ENCODE data around the gene NEMP2. TPM values are rescaled to one million over a fixed set of nuclear protein-coding genes. Genes with fewer than 3 reads are reported as not detected.

NEMP2 gene
- total RNA-seq, 1 donor from 2014 or later = 2.1 TPM

DNA sequence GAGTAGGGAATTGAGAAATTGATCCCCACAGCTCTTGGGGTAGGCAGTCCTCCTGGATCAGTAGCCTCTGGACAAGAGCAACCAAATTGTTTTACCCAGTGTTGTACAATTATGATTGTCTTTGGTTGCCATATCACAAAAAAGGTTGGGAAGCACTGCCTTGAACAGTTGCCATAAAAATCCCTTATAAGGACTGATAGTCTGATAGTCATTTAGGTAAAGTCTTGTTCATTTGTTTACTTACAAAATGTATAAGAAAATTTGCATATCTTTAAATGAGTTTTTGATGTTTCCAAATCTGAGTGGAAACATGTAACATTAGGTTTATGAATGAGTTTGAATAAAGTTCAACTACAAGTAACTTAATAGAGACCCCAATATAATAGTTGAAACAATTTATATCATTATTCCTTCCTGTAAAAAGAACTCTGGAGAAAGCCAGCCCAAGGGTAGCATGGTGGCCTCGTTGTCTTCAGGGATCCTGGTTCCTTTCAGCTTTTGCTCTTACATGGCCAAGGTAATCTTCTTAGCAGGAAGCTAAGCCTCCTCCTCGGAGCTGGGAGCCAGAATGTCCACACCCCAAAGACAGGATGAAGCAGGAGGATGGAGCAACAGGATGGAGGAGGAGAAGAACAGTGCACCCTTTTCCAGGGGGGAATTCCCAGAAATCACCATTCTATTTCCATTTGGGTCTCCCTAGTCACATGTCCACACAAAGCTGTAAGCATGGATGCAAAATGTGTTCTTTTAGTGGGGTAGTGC lies 35.7 kb upstream of the NEMP2 start:
- Mint-ChIP-seq H3K9me3 (ENCODE audit: unreplicated experiment) (no peaks in the 10 kb centered on the region), H3K4me3 (ENCODE audit: unreplicated experiment) (no peak overlapping the region), H3K4me1 (ENCODE audit: low read depth, unreplicated experiment) (no peaks in the 10 kb centered on the region), H3K27ac (ENCODE audit: unreplicated experiment) (no peak overlapping the region), H3K27me3 (ENCODE audit: unreplicated experiment) (no peaks in the 10 kb centered on the region), H3K36me3 (ENCODE audit: unreplicated experiment) (peaks cover 5% of the 10 kb centered on the region)
- TF ChIP-seq, protein P1, sequence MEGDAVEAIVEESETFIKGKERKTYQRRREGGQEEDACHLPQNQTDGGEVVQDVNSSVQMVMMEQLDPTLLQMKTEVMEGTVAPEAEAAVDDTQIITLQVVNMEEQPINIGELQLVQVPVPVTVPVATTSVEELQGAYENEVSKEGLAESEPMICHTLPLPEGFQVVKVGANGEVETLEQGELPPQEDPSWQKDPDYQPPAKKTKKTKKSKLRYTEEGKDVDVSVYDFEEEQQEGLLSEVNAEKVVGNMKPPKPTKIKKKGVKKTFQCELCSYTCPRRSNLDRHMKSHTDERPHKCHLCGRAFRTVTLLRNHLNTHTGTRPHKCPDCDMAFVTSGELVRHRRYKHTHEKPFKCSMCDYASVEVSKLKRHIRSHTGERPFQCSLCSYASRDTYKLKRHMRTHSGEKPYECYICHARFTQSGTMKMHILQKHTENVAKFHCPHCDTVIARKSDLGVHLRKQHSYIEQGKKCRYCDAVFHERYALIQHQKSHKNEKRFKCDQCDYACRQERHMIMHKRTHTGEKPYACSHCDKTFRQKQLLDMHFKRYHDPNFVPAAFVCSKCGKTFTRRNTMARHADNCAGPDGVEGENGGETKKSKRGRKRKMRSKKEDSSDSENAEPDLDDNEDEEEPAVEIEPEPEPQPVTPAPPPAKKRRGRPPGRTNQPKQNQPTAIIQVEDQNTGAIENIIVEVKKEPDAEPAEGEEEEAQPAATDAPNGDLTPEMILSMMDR (IDR thresholded peaks at IDR 0.05; ENCODE audit: partially characterized antibody, unreplicated experiment) = no peak
- no peak for DNase-seq

- Mint-ChIP-seq H3K4me1 (ENCODE audit: low read depth, unreplicated experiment) (no peaks in the 10 kb centered on the region), H3K27me3 (ENCODE audit: unreplicated experiment) (no peaks in the 10 kb centered on the region), H3K27ac (ENCODE audit: unreplicated experiment) (no peak overlapping the region)
Observed at GRCh38 chr2:190564838-190565237, 30.3 kb upstream of the NEMP2 start.

GRCh38 chr2:190563646-190564045 lies 29.1 kb upstream of the NEMP2 start:
- Mint-ChIP-seq H3K4me1 (ENCODE audit: low read depth, unreplicated experiment) (no peaks in the 10 kb centered on the region), H3K9me3 (ENCODE audit: unreplicated experiment) (no peaks in the 10 kb centered on the region), H3K27ac (ENCODE audit: unreplicated experiment) (no peak overlapping the region), H3K27me3 (ENCODE audit: unreplicated experiment) (no peaks in the 10 kb centered on the region), H3K4me3 (ENCODE audit: unreplicated experiment) (no peak overlapping the region), H3K36me3 (ENCODE audit: unreplicated experiment) (peaks cover 5% of the 10 kb centered on the region)
- TF ChIP-seq, protein P1 (IDR thresholded peaks at IDR 0.05; ENCODE audit: partially characterized antibody, unreplicated experiment) = no peak
- no peak for DNase-seq

More at GRCh38 chr2:190564838-190565237, 30.3 kb upstream of the NEMP2 start:
- no peak overlapping the region for H3K4me3 Mint-ChIP-seq (ENCODE audit: unreplicated experiment)
- H3K9me3 Mint-ChIP-seq (ENCODE audit: unreplicated experiment) = no peaks in the 10 kb centered on the region
- TF ChIP-seq, protein P1 (IDR thresholded peaks at IDR 0.05; ENCODE audit: partially characterized antibody, unreplicated experiment) = no peak
- DNase-seq = no peak
- H3K36me3 Mint-ChIP-seq (ENCODE audit: unreplicated experiment) = peaks cover 5% of the 10 kb centered on the region

DNA sequence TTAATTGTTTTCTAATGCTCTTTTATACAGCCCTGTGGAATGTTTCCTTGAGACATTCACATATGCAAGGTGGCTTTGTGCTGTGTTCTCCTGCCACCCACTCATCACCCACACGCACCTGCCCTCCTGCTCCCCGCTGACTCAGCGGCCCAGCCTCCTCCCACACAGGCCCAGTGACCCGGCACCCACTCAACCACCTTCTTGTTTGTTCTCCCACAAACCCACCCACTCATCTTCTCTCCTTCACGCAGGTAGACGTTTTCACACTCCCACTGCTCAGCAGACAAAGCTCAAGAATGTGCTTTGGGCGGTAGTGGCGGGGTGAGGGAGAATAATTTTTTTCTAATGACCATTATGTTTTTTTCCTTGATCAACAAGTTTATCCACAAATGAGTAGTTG lies 28.6 kb upstream of the NEMP2 start:
- no peaks in the 10 kb centered on the region for H3K4me1 Mint-ChIP-seq (ENCODE audit: low read depth, unreplicated experiment)
- H3K36me3 Mint-ChIP-seq (ENCODE audit: unreplicated experiment) = peaks cover 5% of the 10 kb centered on the region
- H3K27me3 Mint-ChIP-seq (ENCODE audit: unreplicated experiment) = no peaks in the 10 kb centered on the region
- TF ChIP-seq, protein P1 (IDR thresholded peaks at IDR 0.05; ENCODE audit: partially characterized antibody, unreplicated experiment) = no peak
- no peak for DNase-seq
- H3K27ac Mint-ChIP-seq (ENCODE audit: unreplicated experiment) = no peak overlapping the region
- no peak overlapping the region for H3K4me3 Mint-ChIP-seq (ENCODE audit: unreplicated experiment)
- H3K9me3 Mint-ChIP-seq (ENCODE audit: unreplicated experiment) = no peaks in the 10 kb centered on the region

- Mint-ChIP-seq H3K27me3 (ENCODE audit: unreplicated experiment) (no peaks in the 10 kb centered on the region), H3K4me1 (ENCODE audit: low read depth, unreplicated experiment) (no peaks in the 10 kb centered on the region), H3K4me3 (ENCODE audit: unreplicated experiment) (no peak overlapping the region), H3K9me3 (ENCODE audit: unreplicated experiment) (no peaks in the 10 kb centered on the region), H3K36me3 (ENCODE audit: unreplicated experiment) (no peaks in the 10 kb centered on the region), H3K27ac (ENCODE audit: unreplicated experiment) (no peak overlapping the region)
- no peak for DNase-seq
- TF ChIP-seq, protein P1 (IDR thresholded peaks at IDR 0.05; ENCODE audit: partially characterized antibody, unreplicated experiment) = no peak
Observed at GRCh38 chr2:190562121-190562520, 27.6 kb upstream of the NEMP2 start.

All from glutamatergic neuron (in vitro differentiated cells).